B cell (primary cell): ENCODE data around the gene RABGAP1L.

ENCODE experiments used
- EZH2 ChIP-seq: IDR thresholded peaks from 2 replicates; pipeline ENCODE4 v1.6.1; 2012; ENCODE audit warnings: borderline replicate concordance, low read depth, mild to moderate bottlenecking, moderate library complexity, low read length; ENCODE audit not compliant: insufficient read depth, poor library complexity, severe bottlenecking
- TF ChIP-seq, protein P1 (sequence below): fragments of 200-600 bp; IDR thresholded peaks from one replicate; pipeline ENCODE4 v1.8.0; 2022; ENCODE audit warnings: antibody characterized with exemption, mild to moderate bottlenecking

DNA sequence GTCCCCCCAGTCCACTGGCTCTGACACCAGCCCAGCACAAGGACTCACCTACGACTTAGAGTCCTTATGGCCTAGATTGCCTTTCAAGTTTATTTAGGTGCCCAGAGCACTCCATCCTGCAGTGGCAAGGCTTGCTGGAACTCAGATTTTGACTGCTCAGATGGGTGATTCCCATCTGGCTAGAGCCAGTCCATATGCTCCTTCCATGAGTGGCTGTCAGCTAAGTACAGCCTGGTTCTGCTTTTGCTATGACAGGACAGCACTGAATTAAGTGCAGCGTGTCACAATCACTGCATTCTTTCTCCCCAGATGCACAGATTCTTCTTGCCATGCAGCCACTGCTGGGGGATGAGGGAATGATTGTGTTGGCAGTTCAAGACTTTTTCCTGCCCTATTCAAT is 332.3 kb downstream of the RABGAP1L start:
- TF ChIP-seq, protein P1, sequence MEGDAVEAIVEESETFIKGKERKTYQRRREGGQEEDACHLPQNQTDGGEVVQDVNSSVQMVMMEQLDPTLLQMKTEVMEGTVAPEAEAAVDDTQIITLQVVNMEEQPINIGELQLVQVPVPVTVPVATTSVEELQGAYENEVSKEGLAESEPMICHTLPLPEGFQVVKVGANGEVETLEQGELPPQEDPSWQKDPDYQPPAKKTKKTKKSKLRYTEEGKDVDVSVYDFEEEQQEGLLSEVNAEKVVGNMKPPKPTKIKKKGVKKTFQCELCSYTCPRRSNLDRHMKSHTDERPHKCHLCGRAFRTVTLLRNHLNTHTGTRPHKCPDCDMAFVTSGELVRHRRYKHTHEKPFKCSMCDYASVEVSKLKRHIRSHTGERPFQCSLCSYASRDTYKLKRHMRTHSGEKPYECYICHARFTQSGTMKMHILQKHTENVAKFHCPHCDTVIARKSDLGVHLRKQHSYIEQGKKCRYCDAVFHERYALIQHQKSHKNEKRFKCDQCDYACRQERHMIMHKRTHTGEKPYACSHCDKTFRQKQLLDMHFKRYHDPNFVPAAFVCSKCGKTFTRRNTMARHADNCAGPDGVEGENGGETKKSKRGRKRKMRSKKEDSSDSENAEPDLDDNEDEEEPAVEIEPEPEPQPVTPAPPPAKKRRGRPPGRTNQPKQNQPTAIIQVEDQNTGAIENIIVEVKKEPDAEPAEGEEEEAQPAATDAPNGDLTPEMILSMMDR = no peak
- no peak for TF ChIP-seq EZH2
